MM.1S (cell line): ENCODE data around the gene CPLX3.

Experiments used
- EZH2 ChIP-seq: fragments of 300-600 bp; sonication (generic); optimal IDR thresholded peaks from 2 replicates; pipeline ENCODE3; 2017; ENCODE audit warnings: low read depth, mild to moderate bottlenecking, antibody characterized with exemption, low read length, mixed read lengths
- TF ChIP-seq, protein P1 (sequence below): fragments of 300-600 bp; sonication (generic); IDR thresholded peaks from 2 replicates; pipeline ENCODE4 v1.5.1; 2016; ENCODE audit warnings: antibody characterized with exemption, low read length, mixed read lengths

DNA sequence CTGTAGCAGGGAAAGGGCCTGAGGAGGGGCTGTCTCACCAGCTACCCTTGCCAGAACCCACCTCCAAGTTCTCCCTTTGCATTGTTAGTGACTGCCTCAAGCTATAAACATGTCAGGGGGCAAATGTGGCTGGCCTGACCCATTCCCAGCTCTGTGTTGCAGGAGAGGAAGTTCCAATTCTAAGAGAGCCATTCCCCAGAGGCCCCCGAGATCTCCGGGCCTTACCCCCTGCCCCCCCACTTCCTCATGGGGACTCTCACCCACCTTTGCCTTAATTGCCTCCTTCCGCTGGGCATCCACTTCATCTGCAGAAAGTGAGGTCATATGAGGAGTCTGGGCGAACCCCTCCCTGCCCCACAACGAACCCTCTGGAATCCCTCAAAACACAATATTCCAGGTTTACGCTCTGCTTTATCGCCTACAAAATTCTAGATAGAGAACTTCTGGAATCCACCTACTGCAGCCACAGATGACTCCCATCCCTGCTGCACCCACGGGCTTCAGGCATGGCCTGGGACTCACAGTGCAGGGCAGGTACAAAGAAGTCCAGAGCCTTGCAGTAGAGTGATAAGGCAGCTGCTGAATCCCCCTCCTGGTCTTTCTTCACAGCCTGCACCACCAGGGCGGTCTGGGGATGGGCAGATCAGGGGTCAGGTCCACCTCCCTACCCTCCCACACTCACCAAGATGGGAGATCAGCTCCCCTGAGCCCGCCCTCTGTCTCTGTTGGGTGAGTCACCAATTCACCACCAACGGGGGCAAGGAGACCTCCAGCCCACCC, 12.5 kb downstream of the CPLX3 start:
- TF ChIP-seq, protein P1, sequence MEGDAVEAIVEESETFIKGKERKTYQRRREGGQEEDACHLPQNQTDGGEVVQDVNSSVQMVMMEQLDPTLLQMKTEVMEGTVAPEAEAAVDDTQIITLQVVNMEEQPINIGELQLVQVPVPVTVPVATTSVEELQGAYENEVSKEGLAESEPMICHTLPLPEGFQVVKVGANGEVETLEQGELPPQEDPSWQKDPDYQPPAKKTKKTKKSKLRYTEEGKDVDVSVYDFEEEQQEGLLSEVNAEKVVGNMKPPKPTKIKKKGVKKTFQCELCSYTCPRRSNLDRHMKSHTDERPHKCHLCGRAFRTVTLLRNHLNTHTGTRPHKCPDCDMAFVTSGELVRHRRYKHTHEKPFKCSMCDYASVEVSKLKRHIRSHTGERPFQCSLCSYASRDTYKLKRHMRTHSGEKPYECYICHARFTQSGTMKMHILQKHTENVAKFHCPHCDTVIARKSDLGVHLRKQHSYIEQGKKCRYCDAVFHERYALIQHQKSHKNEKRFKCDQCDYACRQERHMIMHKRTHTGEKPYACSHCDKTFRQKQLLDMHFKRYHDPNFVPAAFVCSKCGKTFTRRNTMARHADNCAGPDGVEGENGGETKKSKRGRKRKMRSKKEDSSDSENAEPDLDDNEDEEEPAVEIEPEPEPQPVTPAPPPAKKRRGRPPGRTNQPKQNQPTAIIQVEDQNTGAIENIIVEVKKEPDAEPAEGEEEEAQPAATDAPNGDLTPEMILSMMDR: no peak
- TF ChIP-seq EZH2: no peak
